PC-3 (cell line): ENCODE results near the gene LIN7B.

Source experiments
- CTCF ChIP-seq: fragments of 300-600 bp; sonication (generic); conservative IDR thresholded peaks from 2 replicates; pipeline ENCODE4 v1.5.1; 2017; ENCODE audit warnings: antibody characterized with exemption, low read depth, mild to moderate bottlenecking, low read length
- EZH2 ChIP-seq: fragments of 300-600 bp; sonication (generic); IDR thresholded peaks from one replicate; pipeline ENCODE4 v1.6.1; 2017; ENCODE audit warnings: antibody characterized with exemption, mild to moderate bottlenecking, low read length; ENCODE audit not compliant: unreplicated experiment
- EZH2phosphoT487 ChIP-seq: fragments of 300-600 bp; sonication (generic); IDR thresholded peaks from 2 replicates; pipeline ENCODE4 v1.6.1; 2018; ENCODE audit warnings: mild to moderate bottlenecking, antibody characterized with exemption, low read length, borderline replicate concordance

- TF ChIP-seq CTCF: no peak
- TF ChIP-seq EZH2: no peak
- no peak for TF ChIP-seq EZH2phosphoT487
Observed at GRCh38 chr19:49167857-49168409, 53.8 kb downstream of the LIN7B start.
